Heart left ventricle (tissue), 16 donors: ENCODE data around the gene TAC3. TPM values are rescaled to one million over a fixed set of nuclear protein-coding genes. Genes with fewer than 3 reads are reported as not detected.
"Not testable (repeated sequence)": the region's sequence is repeated elsewhere in the genome, so short reads cannot be mapped to it uniquely, and the experiment has no call there.

Source experiments
- ATAC-seq, 4 donors: fragments of 200-7000 bp; cut with Tn5 transposase; one replicate each; pipeline ENCODE4 v1.9.1; 2020 to 2022; ENCODE audit warnings: moderate library complexity in 4 of 4, mild to moderate bottlenecking in 3 of 4, moderate number of reproducible peaks in 1 of 4
- DNase-seq, 5 donors: peaks; one replicate each; pipeline ENCODE4 v3.0.0-alpha.2; 2020
- H3K27ac ChIP-seq, 12 donors: fragments of 200-600 bp; sonication (generic) in 4 of 12; one replicate each; pipeline versions ENCODE4 v1.5.0 to v1.8.0; 2016 to 2022; ENCODE audit warnings: mild to moderate bottlenecking in 2 of 12
- H3K27me3 ChIP-seq, 9 donors: fragments of 200-600 bp; sonication (generic) in 2 of 9; one replicate each; pipeline versions ENCODE4 v1.5.1 to v1.8.0; 2016 to 2022; ENCODE audit warnings: mild to moderate bottlenecking in 3 of 9
- H3K36me3 ChIP-seq, 9 donors: fragments of 200-600 bp; sonication (generic) in 2 of 9; one replicate each; pipeline versions ENCODE4 v1.5.0 to v1.8.0; 2018 to 2022; ENCODE audit warnings: mild to moderate bottlenecking in 2 of 9
- H3K4me1 ChIP-seq, 12 donors: fragments of 200-600 bp; sonication (generic) in 4 of 12; one replicate each; pipeline versions ENCODE4 v1.5.0 to v1.8.0; 2016 to 2022; ENCODE audit warnings: mild to moderate bottlenecking in 3 of 12
- H3K4me3 ChIP-seq, 12 donors: fragments of 200-600 bp; sonication (generic) in 4 of 12; one replicate each; pipeline versions ENCODE4 v1.5.0 to v1.8.0; 2017 to 2022; ENCODE audit warnings: mild to moderate bottlenecking in 9 of 12, moderate library complexity in 4 of 12
- H3K9me3 ChIP-seq, 12 donors: fragments of 200-600 bp; sonication (generic) in 4 of 12; one replicate each; pipeline versions ENCODE4 v1.5.0 to v1.8.0; 2016 to 2022; ENCODE audit warnings: mild to moderate bottlenecking in 1 of 12
- POLR2A ChIP-seq, 2 donors: fragments of 450-650 bp; IDR thresholded peaks; one replicate each; pipeline ENCODE4 v1.6.1; 2017; ENCODE audit warnings: antibody characterized with exemption in 2 of 2, mild to moderate bottlenecking in 2 of 2, moderate library complexity in 2 of 2
- WGBS, 4 donors: extraction: QIAGEN DNeasy Blood & Tissue Kit in 2 of 4; methylation state at CpG; one replicate each; pipeline versions ENCODE4 v1.1.5 to v1.1.7; 2013 to 2018; 5-methylcytosine and 5-hydroxymethylcytosine counted together
- intact Hi-C, 10 donors: fragments of 100-400 bp; cut with DNase I; formaldehyde crosslinking; loops; one replicate each; pipeline versions ENCODE4 v1.11.1 to v1.14.2; 2022
- polyA plus RNA-seq, 2 donors: library from polyadenylated mRNA; stranded (reverse); fragments of 200-250 nt; gene quantifications; one replicate each; pipeline ENCODE4 v1.2.3, GENCODE V29; 2013
- total RNA-seq, 9 donors: library from RNA; depleted of rRNA in 2 of 9; stranded (reverse); fragments of >200 nt in 2 of 9; fragmentation: NEBNext Ultra II Directional in 3 of 9; extraction: Animal tissue kit (Norgen Biotek cat#: 25700) in 3 of 9; gene quantifications; one replicate each; pipeline versions ENCODE4 v1.1.0 to v1.2.4, GENCODE V29; 2016 to 2023
- TF ChIP-seq, protein P1 (sequence below), 12 donors: fragments of 200-600 bp; sonication (generic) in 4 of 12; IDR thresholded peaks; one replicate each; pipeline versions ENCODE4 v1.5.0 to v1.8.0; 2018 to 2022; ENCODE audit warnings: antibody characterized with exemption in 12 of 12, mild to moderate bottlenecking in 5 of 12
- donor health status: ischemic (EF 13 %, LVEDD 7.1; RV severe dilation, severe dysfunction).
- donor health status: healthy with polysubstance abuse.
- donor health status: DM: no; HTN: yes; CAD: no.
- donor health status: DM: no; HTN: no; CAD: no.
- donor health status: ischemic (EF 25% LVEDD 6.9; RV normal size, moderate dysfunction).
- donor health status: ischemic (EF 25% LVEDD 5.7; RV mildly dilated, moderate dysfunction).
- donor health status: healthy.
- donor health status: DM: yes; HTN: yes; CAD: no.
- donor health status: ischemic (EF 35%, LVEDD 5.7; RV mildly dilated, moderate dysfunction).
- donor health status: nonischemic (EF 11% LVEDD 7.7; RV severe dilation, severe dysfunction).
- donor health status: DM: yes; HTN: yes; CAD: no.
- donor health status: PGD.
- donor health status: ischemic (EF 29% LVEDD 5.4; RV normal size, mild dysfunction).
- donor health status: nonischemic (EF 23%, LVEDD 6.1; RV moderate dilation, normal function).

The TAC3 gene
- total and polyA plus RNA-seq, 11 donors, result not detected

DNA sequence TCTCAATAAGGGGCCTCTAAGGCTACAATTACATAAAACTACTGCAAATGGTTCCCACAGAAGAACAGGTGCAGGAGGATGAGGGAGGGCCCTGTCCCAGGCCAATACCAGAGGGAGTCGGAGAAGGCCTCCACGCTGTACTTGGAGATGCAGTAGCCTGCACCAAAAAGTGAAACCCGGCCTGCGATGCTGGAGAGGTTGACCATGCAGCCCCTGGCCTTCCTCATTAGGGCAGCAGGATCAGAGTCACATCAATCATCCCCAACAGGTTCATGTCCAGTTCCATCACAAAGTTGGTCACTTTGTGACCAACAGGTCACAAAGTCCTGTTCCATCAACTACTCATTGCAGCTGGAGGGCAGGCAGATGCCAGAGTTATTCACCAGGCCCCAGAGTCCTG is 32.9 kb downstream of the TAC3 start:
- Histone ChIP-seq H3K27me3 (no peaks in the 10 kb centered on the region), H3K4me3 (no peak overlapping the region), H3K27ac (no peak overlapping the region), H3K9me3 (no peaks in the 10 kb centered on the region), H3K36me3 (no peaks in the 10 kb centered on the region), H3K4me1 (peaks cover 4 to 14% (median 11%) of the 10 kb centered on the region in 12 donors)
- TF ChIP-seq, protein P1, sequence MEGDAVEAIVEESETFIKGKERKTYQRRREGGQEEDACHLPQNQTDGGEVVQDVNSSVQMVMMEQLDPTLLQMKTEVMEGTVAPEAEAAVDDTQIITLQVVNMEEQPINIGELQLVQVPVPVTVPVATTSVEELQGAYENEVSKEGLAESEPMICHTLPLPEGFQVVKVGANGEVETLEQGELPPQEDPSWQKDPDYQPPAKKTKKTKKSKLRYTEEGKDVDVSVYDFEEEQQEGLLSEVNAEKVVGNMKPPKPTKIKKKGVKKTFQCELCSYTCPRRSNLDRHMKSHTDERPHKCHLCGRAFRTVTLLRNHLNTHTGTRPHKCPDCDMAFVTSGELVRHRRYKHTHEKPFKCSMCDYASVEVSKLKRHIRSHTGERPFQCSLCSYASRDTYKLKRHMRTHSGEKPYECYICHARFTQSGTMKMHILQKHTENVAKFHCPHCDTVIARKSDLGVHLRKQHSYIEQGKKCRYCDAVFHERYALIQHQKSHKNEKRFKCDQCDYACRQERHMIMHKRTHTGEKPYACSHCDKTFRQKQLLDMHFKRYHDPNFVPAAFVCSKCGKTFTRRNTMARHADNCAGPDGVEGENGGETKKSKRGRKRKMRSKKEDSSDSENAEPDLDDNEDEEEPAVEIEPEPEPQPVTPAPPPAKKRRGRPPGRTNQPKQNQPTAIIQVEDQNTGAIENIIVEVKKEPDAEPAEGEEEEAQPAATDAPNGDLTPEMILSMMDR (IDR thresholded peaks at IDR 0.05), result no peak
- intact Hi-C loops, result no loop called here
- ATAC-seq (no peak), DNase-seq (no peak)
- WGBS, 4 donors, result 74 to 98% (median 88%) methylated on average over 4 of the region's 4 CpGs

DNA sequence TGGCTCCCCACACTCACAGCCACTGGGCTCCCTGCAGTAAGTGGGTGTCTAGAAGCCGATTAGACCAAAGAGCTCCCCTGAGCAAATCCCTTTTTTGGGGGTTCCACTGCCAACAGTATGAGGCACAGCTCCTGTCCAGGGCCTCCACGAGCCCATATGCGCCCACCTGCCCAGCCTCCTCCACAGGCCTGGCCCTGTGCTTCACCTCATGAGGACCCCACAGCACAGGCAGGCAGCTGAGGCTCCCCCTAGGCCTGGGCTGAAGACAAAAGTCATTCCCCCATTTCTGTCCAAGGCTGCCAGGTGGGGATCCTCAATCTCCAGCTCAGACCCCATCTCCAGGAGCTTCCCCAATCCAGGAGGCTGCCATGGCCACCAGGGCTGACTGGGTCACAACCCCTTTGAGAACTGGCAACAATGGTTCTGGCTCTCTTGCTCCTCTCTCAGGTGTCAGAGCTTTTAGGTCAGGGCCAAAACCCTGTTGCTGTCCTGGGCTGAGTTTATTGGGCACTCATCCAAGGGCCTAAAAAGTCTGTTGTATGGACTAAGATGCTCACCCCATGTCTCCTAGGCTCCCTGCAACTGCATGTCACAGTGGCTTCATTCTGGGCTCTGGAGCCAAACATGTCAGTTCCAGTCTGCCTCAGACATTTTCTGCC is 33.6 kb downstream of the TAC3 start:
- H3K4me1 ChIP-seq, H3K36me3 ChIP-seq, H3K4me3 ChIP-seq, DNase-seq, intact Hi-C loops, H3K27ac ChIP-seq, H3K27me3 ChIP-seq, ATAC-seq, H3K9me3 ChIP-seq: not testable (repeated sequence)
- 73 to 100% (median 92%) methylated on average over 2 to 3 of the region's 3 CpGs for WGBS, 4 donors

DNA sequence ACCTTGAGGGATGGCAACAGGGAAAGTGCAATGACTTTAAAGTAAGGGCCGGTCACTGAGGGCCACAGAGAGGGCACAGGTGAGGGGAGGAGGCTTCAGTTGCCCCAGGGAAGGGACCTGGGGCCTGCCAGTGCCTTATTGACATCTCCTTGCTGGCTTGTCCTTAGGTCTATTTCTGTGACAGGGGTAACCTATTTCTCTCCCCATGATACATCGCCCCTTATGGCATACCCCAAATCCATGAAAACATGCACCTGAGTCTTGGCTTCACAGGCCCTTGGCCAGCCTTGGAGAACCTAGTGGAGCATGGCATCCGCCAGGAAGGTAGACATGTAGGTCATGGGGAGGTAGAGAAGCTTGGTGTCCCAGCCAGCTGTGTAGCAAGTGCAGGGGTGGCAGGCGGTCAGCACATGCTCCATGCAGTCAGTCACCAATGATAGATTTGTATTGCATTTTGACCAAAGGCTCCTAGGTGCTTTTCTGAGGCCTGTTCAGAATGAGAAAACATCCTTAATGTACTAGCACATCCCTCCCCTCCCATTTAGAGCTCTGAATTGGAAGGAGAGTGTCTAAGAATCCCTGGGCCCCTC is 35.3 kb downstream of the TAC3 start:
- H3K9me3 ChIP-seq, result no peaks in the 10 kb centered on the region
- no peak for ATAC-seq
- intact Hi-C loops, result no loop called here
- H3K27me3 ChIP-seq, result no peaks in the 10 kb centered on the region
- no peaks in the 10 kb centered on the region for H3K36me3 ChIP-seq
- H3K4me1 ChIP-seq, result no peaks in the 10 kb centered on the region
- TF ChIP-seq POLR2A (IDR thresholded peaks at IDR 0.05), result no peak
- TF ChIP-seq, protein P1 (IDR thresholded peaks at IDR 0.05), result no peak
- H3K4me3 ChIP-seq, result no peak overlapping the region
- DNase-seq, result no peak
- WGBS, 4 donors, result 93 to 97% (median 95%) methylated on average over 4 of the region's 4 CpGs
- no peak overlapping the region for H3K27ac ChIP-seq

DNA sequence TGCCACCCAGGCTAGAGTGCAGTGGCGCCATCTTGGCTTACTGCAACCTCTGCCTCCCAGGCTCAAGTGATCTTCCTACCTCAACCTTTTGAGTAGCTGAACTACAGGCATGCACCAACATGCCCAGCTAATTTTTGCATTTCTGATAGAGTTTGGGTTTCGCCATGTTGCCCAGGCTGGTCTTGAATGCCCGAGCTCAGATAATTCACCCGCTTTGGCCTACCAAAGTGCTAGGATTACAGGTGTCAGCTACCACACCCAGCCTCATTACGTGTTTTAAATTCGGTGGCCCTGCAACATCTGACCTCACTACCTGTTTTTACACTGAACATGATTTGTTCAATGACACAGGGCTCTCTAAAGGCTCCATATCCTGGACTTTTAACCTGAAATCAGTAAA is 36.1 kb downstream of the TAC3 start:
- 95 to 98% (median 96%) methylated on average over 6 of the region's 6 CpGs for WGBS, 4 donors
- ATAC-seq, result no peak
- TF ChIP-seq POLR2A (IDR thresholded peaks at IDR 0.05), result no peak
- TF ChIP-seq, protein P1 (IDR thresholded peaks at IDR 0.05), result no peak
- DNase-seq, result no peak
- no peaks in the 10 kb centered on the region for H3K27me3 ChIP-seq
- no peaks in the 10 kb centered on the region for H3K9me3 ChIP-seq
- intact Hi-C loops, result no loop called here
- H3K4me1 ChIP-seq, result no peaks in the 10 kb centered on the region
- H3K27ac ChIP-seq, result no peak overlapping the region
- H3K4me3 ChIP-seq, result no peak overlapping the region
- H3K36me3 ChIP-seq, result no peaks in the 10 kb centered on the region

DNA sequence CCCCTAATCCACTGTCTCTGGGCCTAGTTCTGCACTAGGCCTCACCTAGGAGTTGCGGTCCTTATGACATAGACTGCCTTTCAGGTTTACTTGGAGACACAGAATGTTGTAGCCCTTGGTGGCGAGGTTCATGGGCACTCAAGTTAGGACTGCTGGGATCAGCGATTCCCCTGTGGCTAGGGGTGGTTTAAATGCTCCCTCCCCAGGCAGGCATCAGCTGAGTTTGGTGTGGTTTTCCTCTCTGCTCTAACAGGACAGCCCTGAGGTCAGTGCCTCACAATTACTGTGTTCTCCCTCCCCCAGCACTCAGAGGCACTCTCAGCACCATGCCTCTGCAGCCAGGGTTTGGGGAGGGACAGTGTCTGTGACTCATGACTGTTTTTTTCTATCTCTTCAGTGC is 36.7 kb downstream of the TAC3 start:
- TF ChIP-seq POLR2A (IDR thresholded peaks at IDR 0.05), result no peak
- TF ChIP-seq, protein P1 (IDR thresholded peaks at IDR 0.05), result no peak
- H3K27ac ChIP-seq, result no peak overlapping the region
- no peak for ATAC-seq
- H3K27me3 ChIP-seq, result no peaks in the 10 kb centered on the region
- no peak overlapping the region for H3K4me3 ChIP-seq
- DNase-seq, result no peak
- WGBS, 4 donors, result 93 to 100% (median 99%) methylated on average over 2 to 3 of the region's 3 CpGs
- no peaks in the 10 kb centered on the region for H3K4me1 ChIP-seq
- no peaks in the 10 kb centered on the region for H3K36me3 ChIP-seq
- intact Hi-C loops, result no loop called here
- H3K9me3 ChIP-seq, result no peaks in the 10 kb centered on the region
